Measurements from ENCODE around the gene SLC30A3. TPM values are rescaled to one million over a fixed set of nuclear protein-coding genes. Genes with fewer than 3 reads are reported as not detected.

Gene SLC30A3
- total and polyA plus RNA-seq, 12 donors: 4.3 to 35.8 (median 10.4) TPM

GRCh38 chr2:27203741-27204140, 59.1 kb downstream of the SLC30A3 start:
- DNase-seq: no peak
- WGBS, 2 donors: 97 to 98% methylated on average over 9 of the region's 9 CpGs
- peaks cover 0 to 94% (median 24%) of the 10 kb centered on the region in 9 donors for H3K36me3 ChIP-seq
- H3K4me3 ChIP-seq: no peak overlapping the region
- intact Hi-C loops (cut with DNase I): loop anchor here in 3 of 10 donors (10.0 kb wide), 3 partner anchors 229 to 419 kb away; partner anchors contain the start of genes CENPA (in 1 of the 3) and MAPRE3 (in 1 of the 3)
- H3K4me1 ChIP-seq: no peaks in the 10 kb centered on the region
- TF ChIP-seq, protein P1, sequence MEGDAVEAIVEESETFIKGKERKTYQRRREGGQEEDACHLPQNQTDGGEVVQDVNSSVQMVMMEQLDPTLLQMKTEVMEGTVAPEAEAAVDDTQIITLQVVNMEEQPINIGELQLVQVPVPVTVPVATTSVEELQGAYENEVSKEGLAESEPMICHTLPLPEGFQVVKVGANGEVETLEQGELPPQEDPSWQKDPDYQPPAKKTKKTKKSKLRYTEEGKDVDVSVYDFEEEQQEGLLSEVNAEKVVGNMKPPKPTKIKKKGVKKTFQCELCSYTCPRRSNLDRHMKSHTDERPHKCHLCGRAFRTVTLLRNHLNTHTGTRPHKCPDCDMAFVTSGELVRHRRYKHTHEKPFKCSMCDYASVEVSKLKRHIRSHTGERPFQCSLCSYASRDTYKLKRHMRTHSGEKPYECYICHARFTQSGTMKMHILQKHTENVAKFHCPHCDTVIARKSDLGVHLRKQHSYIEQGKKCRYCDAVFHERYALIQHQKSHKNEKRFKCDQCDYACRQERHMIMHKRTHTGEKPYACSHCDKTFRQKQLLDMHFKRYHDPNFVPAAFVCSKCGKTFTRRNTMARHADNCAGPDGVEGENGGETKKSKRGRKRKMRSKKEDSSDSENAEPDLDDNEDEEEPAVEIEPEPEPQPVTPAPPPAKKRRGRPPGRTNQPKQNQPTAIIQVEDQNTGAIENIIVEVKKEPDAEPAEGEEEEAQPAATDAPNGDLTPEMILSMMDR (IDR thresholded peaks at IDR 0.05): no peak
- no peaks in the 10 kb centered on the region for H3K9me3 ChIP-seq
- H3K27ac ChIP-seq: no peak overlapping the region
- no peak for ATAC-seq
- H3K27me3 ChIP-seq: no peaks in the 10 kb centered on the region

Other genes with a start within 250 kb of the SLC30A3 start
- gene TMEM214, start 230.1 kb downstream of the SLC30A3 start, total RNA-seq: 10 to 100 TPM; 24.7 to 53.4 (median 28.0) TPM
- gene TMEM214, start 230.1 kb downstream of the SLC30A3 start, polyA plus RNA-seq: 10 to 100 TPM; 41.5 to 48.6 TPM
- gene AGBL5, start 211.4 kb downstream of the SLC30A3 start, total RNA-seq: 10 to 100 TPM in 6 of 10 donors, 1 to 10 TPM in 4; 7.9 to 16.8 (median 11.7) TPM
- 1 to 10 TPM; 4.2 to 6.5 TPM for gene AGBL5, start 211.4 kb downstream of the SLC30A3 start, polyA plus RNA-seq
- 100 to 1,000 TPM; 342 to 457 (median 388) TPM for gene OST4, start 191.4 kb downstream of the SLC30A3 start, total RNA-seq
- 100 to 1,000 TPM; 336 to 456 TPM for gene OST4, start 191.4 kb downstream of the SLC30A3 start, polyA plus RNA-seq
- gene EMILIN1, start 184.4 kb downstream of the SLC30A3 start, total RNA-seq: 10 to 100 TPM in 7 of 10 donors, 1 to 10 TPM in 3; 6.8 to 53.2 (median 12.2) TPM
- gene EMILIN1, start 184.4 kb downstream of the SLC30A3 start, polyA plus RNA-seq: 10 to 100 TPM; 40.8 to 41.0 TPM
- gene KHK, start 176.3 kb downstream of the SLC30A3 start, total RNA-seq: 1 to 10 TPM in 9 of 10 donors, under 1 TPM in 1; 0.32 to 4.6 (median 2.3) TPM
- 1 to 10 TPM; 2.2 TPM for gene KHK, start 176.3 kb downstream of the SLC30A3 start, polyA plus RNA-seq
- 1 to 10 TPM in 3 of 10 donors, under 1 TPM in 7; 0.21 to 1.2 (median 0.68) TPM for gene CGREF1, start 143.9 kb downstream of the SLC30A3 start, total RNA-seq
- under 1 TPM; 0.57 to 0.73 TPM for gene CGREF1, start 143.9 kb downstream of the SLC30A3 start, polyA plus RNA-seq
- 1 to 10 TPM in 9 of 10 donors, under 1 TPM in 1; 0.81 to 3.5 (median 2.5) TPM for gene ABHD1, start 139.2 kb downstream of the SLC30A3 start, total RNA-seq
- 10 to 100 TPM in 1 of 2 donors, under 1 TPM in 1; 0.29 to 12.1 TPM for gene ABHD1, start 139.2 kb downstream of the SLC30A3 start, polyA plus RNA-seq
- 10 to 100 TPM; 41.6 to 57.2 (median 48.7) TPM for gene PREB, start 128.4 kb downstream of the SLC30A3 start, total RNA-seq
- 10 to 100 TPM; 60.9 to 73.7 TPM for gene PREB, start 128.4 kb downstream of the SLC30A3 start, polyA plus RNA-seq
- not detected for gene PRR30, start 123.6 kb downstream of the SLC30A3 start, total RNA-seq
- gene PRR30, start 123.6 kb downstream of the SLC30A3 start, polyA plus RNA-seq: not detected
- gene TCF23, start 114.0 kb downstream of the SLC30A3 start, total RNA-seq: under 1 TPM in 8 of 10 donors, not detected in 2; 0.05 to 0.21 (median 0.08) TPM
- under 1 TPM; 0.07 to 0.09 TPM for gene TCF23, start 114.0 kb downstream of the SLC30A3 start, polyA plus RNA-seq
- gene ATRAID, start 51.0 kb downstream of the SLC30A3 start, total RNA-seq: 100 to 1,000 TPM; 116 to 162 (median 129) TPM
- 100 to 1,000 TPM; 140 to 144 TPM for gene ATRAID, start 51.0 kb downstream of the SLC30A3 start, polyA plus RNA-seq
- gene SLC5A6, start 50.8 kb downstream of the SLC30A3 start, total RNA-seq: 10 to 100 TPM in 3 of 10 donors, 1 to 10 TPM in 7; 5.3 to 17.0 (median 8.8) TPM
- gene SLC5A6, start 50.8 kb downstream of the SLC30A3 start, polyA plus RNA-seq: 10 to 100 TPM in 1 of 2 donors, 1 to 10 TPM in 1; 9.3 to 20.5 TPM
- 10 to 100 TPM in 1 of 10 donors, 1 to 10 TPM in 9; 6.1 to 10.6 (median 7.2) TPM for gene CAD, start 45.7 kb downstream of the SLC30A3 start, total RNA-seq
- gene CAD, start 45.7 kb downstream of the SLC30A3 start, polyA plus RNA-seq: 1 to 10 TPM; 8.3 to 8.6 TPM
- 1 to 10 TPM in 9 of 10 donors, under 1 TPM in 1; 0.94 to 6.0 (median 1.6) TPM for gene DNAJC5G, start 12.4 kb upstream of the SLC30A3 start, total RNA-seq
- gene DNAJC5G, start 12.4 kb upstream of the SLC30A3 start, polyA plus RNA-seq: 1 to 10 TPM in 1 of 2 donors, under 1 TPM in 1; 0.19 to 3.7 TPM
- gene TRIM54, start 19.4 kb upstream of the SLC30A3 start, total RNA-seq: 100 to 1,000 TPM; 204 to 303 (median 249) TPM
- 100 to 1,000 TPM; 131 to 568 TPM for gene TRIM54, start 19.4 kb upstream of the SLC30A3 start, polyA plus RNA-seq
- 1 to 10 TPM in 5 of 10 donors, under 1 TPM in 4, not detected in 1; 0.51 to 2.0 (median 1.1) TPM for gene UCN, start 45.4 kb upstream of the SLC30A3 start, total RNA-seq
- 1 to 10 TPM; 3.3 to 4.1 TPM for gene UCN, start 45.4 kb upstream of the SLC30A3 start, polyA plus RNA-seq
- gene MPV17, start 60.0 kb upstream of the SLC30A3 start, total RNA-seq: 10 to 100 TPM; 40.8 to 84.9 (median 66.6) TPM
- 100 to 1,000 TPM in 1 of 2 donors, 10 to 100 TPM in 1; 93.9 to 220 TPM for gene MPV17, start 60.0 kb upstream of the SLC30A3 start, polyA plus RNA-seq
- 10 to 100 TPM; 21.8 to 30.3 (median 23.6) TPM for gene GTF3C2, start 93.7 kb upstream of the SLC30A3 start, total RNA-seq
- gene GTF3C2, start 93.7 kb upstream of the SLC30A3 start, polyA plus RNA-seq: 10 to 100 TPM; 17.6 to 29.8 TPM
- gene EIF2B4, start 107.3 kb upstream of the SLC30A3 start, total RNA-seq: 10 to 100 TPM; 26.4 to 47.9 (median 34.7) TPM
- gene EIF2B4, start 107.3 kb upstream of the SLC30A3 start, polyA plus RNA-seq: 10 to 100 TPM; 60.4 to 70.7 TPM
- gene SNX17, start 107.6 kb upstream of the SLC30A3 start, total RNA-seq: 10 to 100 TPM; 54.5 to 82.5 (median 68.8) TPM
- gene SNX17, start 107.6 kb upstream of the SLC30A3 start, polyA plus RNA-seq: 10 to 100 TPM; 32.4 to 79.8 TPM
- gene ZNF513, start 117.7 kb upstream of the SLC30A3 start, total RNA-seq: 10 to 100 TPM in 1 of 10 donors, 1 to 10 TPM in 9; 4.5 to 11.5 (median 6.8) TPM
- gene ZNF513, start 117.7 kb upstream of the SLC30A3 start, polyA plus RNA-seq: 10 to 100 TPM; 12.6 to 15.4 TPM
- gene PPM1G, start 146.5 kb upstream of the SLC30A3 start, total RNA-seq: 10 to 100 TPM; 28.4 to 46.1 (median 33.0) TPM
- gene PPM1G, start 146.5 kb upstream of the SLC30A3 start, polyA plus RNA-seq: 10 to 100 TPM; 34.7 to 72.6 TPM
- 10 to 100 TPM; 47.6 to 69.7 (median 59.2) TPM for gene NRBP1, start 165.6 kb upstream of the SLC30A3 start, total RNA-seq
- gene NRBP1, start 165.6 kb upstream of the SLC30A3 start, polyA plus RNA-seq: 10 to 100 TPM; 25.5 to 97.4 TPM
- under 1 TPM in 6 of 10 donors, not detected in 4; 0.37 to 0.85 (median 0.57) TPM for gene KRTCAP3, start 179.3 kb upstream of the SLC30A3 start, total RNA-seq
- under 1 TPM; 0.23 to 0.51 TPM for gene KRTCAP3, start 179.3 kb upstream of the SLC30A3 start, polyA plus RNA-seq
- 10 to 100 TPM; 12.7 to 30.6 (median 16.1) TPM for gene IFT172, start 226.7 kb upstream of the SLC30A3 start, total RNA-seq
- 10 to 100 TPM; 11.1 to 65.7 TPM for gene IFT172, start 226.7 kb upstream of the SLC30A3 start, polyA plus RNA-seq
- 10 to 100 TPM in 1 of 10 donors, 1 to 10 TPM in 7, under 1 TPM in 2; 0.58 to 11.7 (median 1.7) TPM for gene FNDC4, start 232.2 kb upstream of the SLC30A3 start, total RNA-seq
- gene FNDC4, start 232.2 kb upstream of the SLC30A3 start, polyA plus RNA-seq: 10 to 100 TPM in 1 of 2 donors, 1 to 10 TPM in 1; 2.3 to 11.3 TPM
- 1 to 10 TPM in 1 of 10 donors, under 1 TPM in 1, not detected in 8; 0.19 to 1.6 TPM for gene GCKR, start 233.8 kb upstream of the SLC30A3 start, total RNA-seq
- gene GCKR, start 233.8 kb upstream of the SLC30A3 start, polyA plus RNA-seq: under 1 TPM; 0.88 to 0.91 TPM